Calu3 (cell line): ENCODE results near the gene HMX1. TPM values are rescaled to one million over a fixed set of nuclear protein-coding genes. Genes with fewer than 3 reads are reported as not detected.

Experiments
- BruUV-seq: library from RNA; stranded (reverse); fragments of 400-500 nt; replicated peaks from 2 replicates; lab custom pipeline; 2021; lab: Mats Ljungman, UMichigan
- CTCF ChIA-PET: fragments of 300-600 bp; sonication (Branson Sonifier 250); formaldehyde crosslinking; loops from one replicate; lab custom pipeline; 2022; ENCODE audit warnings: antibody characterized with exemption; lab: Charles Lee
- DNase-seq: peaks from one replicate; pipeline ENCODE4 v3.0.0; 2022
- H3K27ac Mint-ChIP-seq: one replicate; pipeline ENCODE4 v1.8.0; 2022; ENCODE audit warnings: mixed read lengths; ENCODE audit not compliant: unreplicated experiment
- H3K27me3 Mint-ChIP-seq: one replicate; pipeline ENCODE4 v1.8.0; 2022; ENCODE audit warnings: mixed read lengths; ENCODE audit not compliant: unreplicated experiment
- H3K36me3 Mint-ChIP-seq: one replicate; pipeline ENCODE4 v1.8.0; 2022; ENCODE audit warnings: mild to moderate bottlenecking, moderate library complexity, mixed read lengths; ENCODE audit not compliant: insufficient read depth, unreplicated experiment
- H3K4me1 Mint-ChIP-seq: one replicate; pipeline ENCODE4 v1.8.0; 2022; ENCODE audit warnings: mild to moderate bottlenecking, low read depth, mixed read lengths; ENCODE audit not compliant: unreplicated experiment
- H3K4me3 Mint-ChIP-seq: one replicate; pipeline ENCODE4 v1.8.0; 2022; ENCODE audit warnings: mild to moderate bottlenecking, low read depth, moderate library complexity, mixed read lengths; ENCODE audit not compliant: unreplicated experiment
- H3K9me3 Mint-ChIP-seq: one replicate; pipeline ENCODE4 v1.8.0; 2022; ENCODE audit warnings: low read depth, mixed read lengths; ENCODE audit not compliant: unreplicated experiment
- CTCF ChIP-seq: fragments of 200-600 bp; IDR thresholded peaks from one replicate; pipeline ENCODE4 v1.8.0; 2022; ENCODE audit warnings: antibody characterized with exemption; ENCODE audit not compliant: unreplicated experiment
- intact Hi-C: fragments of 100-400 bp; cut with micrococcal nuclease; formaldehyde crosslinking; loops from one replicate; pipeline ENCODE4 v1.10.0; 2022; ENCODE audit not compliant: unreplicated experiment
- total RNA-seq: library from RNA; stranded (reverse); gene quantifications from 2 replicates; pipeline ENCODE4 v1.2.3, GENCODE V29; 2022

The HMX1 gene
- total RNA-seq, 1 experiment from 2014 or later, result not detected

DNA sequence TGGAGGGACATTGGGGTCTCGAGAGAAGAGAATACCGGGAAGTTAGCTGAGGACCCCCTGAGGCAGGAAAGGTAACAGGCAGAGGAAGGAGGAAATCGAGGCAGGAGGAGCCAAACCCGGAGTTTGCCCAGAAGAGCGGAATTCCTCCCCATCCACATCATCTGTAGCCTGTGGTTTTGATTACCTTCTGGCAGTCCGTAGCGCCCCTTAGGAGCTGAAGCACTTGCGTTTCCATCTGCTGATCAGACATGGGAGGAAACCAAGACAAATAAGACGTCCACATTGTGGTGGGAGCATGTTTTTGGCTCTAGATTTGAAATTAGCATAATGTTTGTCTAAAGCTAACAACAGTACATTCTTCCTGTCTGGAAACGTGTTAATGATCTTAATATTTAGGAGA, 26.8 kb upstream of the HMX1 start:
- H3K9me3 Mint-ChIP-seq, result no peaks in the 10 kb centered on the region
- intact Hi-C loops, result no loop called here
- H3K4me3 Mint-ChIP-seq, result no peak overlapping the region
- H3K27me3 Mint-ChIP-seq, result peaks cover 10% of the 10 kb centered on the region
- no TSS peak for BruUV-seq
- CTCF ChIA-PET, result no interaction called here
- no peaks in the 10 kb centered on the region for H3K36me3 Mint-ChIP-seq
- DNase-seq, result no peak
- TF ChIP-seq CTCF, result no peak
- H3K4me1 Mint-ChIP-seq, result no peaks in the 10 kb centered on the region
- H3K27ac Mint-ChIP-seq, result no peak overlapping the region

DNA sequence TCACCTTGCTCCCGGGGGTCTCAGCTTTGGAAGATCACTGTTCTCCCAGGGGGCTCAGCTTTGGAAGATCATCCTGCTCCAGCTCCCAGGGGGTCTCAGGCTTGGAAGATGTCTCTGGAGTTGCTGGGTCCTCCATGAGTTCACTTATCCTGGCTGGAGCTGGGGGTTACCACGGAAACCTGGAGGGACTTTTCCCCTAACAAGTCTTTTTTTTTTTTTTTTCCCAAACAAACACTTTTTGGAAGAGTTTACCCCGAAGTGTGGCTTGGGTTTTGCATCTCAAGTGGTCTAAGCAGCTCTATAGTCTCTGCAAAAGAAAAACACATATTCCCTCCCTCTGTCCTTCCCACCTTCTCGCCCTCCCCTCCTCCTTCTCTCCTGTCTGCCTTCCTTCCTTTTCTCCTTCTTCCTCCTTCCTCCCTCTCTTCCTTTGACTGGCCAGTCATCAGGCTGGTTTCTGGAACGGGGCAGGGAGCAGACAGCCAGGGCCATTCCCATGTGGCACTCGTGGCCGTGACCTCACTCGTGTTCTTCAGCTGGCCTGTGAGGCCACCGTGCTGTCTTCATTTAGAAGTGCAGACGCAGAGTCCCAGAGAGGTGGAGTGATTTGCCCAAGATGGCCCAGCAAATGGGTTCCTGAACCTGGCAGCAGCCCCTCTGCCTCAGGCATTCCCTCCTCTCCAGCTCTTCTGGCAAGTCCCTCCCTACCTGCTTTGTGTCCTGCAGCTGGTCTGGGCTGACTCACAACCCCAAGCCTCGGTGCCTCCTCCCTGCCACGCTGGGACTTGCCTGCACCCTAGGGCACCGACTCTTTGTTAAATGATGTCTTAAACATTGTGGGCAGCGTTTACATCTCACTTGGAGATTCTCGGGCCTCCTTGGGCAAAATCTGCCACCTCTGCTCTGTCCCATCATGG, 25.9 kb upstream of the HMX1 start:
- no peak for DNase-seq
- Mint-ChIP-seq H3K4me1 (no peaks in the 10 kb centered on the region), H3K27ac (no peak overlapping the region), H3K36me3 (no peaks in the 10 kb centered on the region), H3K4me3 (no peak overlapping the region), H3K9me3 (no peaks in the 10 kb centered on the region), H3K27me3 (peaks cover 10% of the 10 kb centered on the region)
- CTCF ChIA-PET, result no interaction called here
- intact Hi-C loops, result no loop called here
- TF ChIP-seq CTCF, result no peak
- no TSS peak for BruUV-seq

GRCh38 chr4:8896506-8896905, 24.9 kb upstream of the HMX1 start:
- TF ChIP-seq CTCF, result no peak
- peaks cover under 1% of the 10 kb centered on the region for H3K36me3 Mint-ChIP-seq
- BruUV-seq, result no TSS peak

DNA sequence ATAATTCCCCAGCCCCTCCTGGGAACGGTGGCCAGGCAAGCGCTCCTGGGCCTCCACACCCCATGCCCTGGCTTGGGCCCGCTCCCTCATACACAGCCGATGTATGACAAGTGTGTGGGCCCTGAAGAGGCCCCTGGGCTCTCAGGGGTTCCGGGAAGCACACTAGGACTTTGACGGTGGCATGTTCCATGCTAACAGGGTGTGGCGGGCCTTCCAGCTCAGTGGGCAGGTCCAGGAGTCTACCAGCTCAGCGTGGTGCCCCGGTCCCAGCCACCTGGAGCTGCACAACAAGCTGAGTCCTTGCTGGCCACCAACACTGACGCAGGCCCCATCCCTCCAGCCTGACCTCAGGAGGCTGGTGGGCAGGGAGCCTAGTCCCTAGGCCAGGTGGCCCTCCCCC, 24.4 kb upstream of the HMX1 start:
- no peak overlapping the region for H3K4me3 Mint-ChIP-seq
- no peak overlapping the region for H3K27ac Mint-ChIP-seq
- peaks cover 3% of the 10 kb centered on the region for H3K36me3 Mint-ChIP-seq
- peaks cover 10% of the 10 kb centered on the region for H3K27me3 Mint-ChIP-seq
- no TSS peak for BruUV-seq
- no peak for TF ChIP-seq CTCF
- DNase-seq, result no peak
- intact Hi-C loops, result no loop called here
- H3K4me1 Mint-ChIP-seq, result no peaks in the 10 kb centered on the region
- CTCF ChIA-PET, result no interaction called here
- H3K9me3 Mint-ChIP-seq, result no peaks in the 10 kb centered on the region

More at GRCh38 chr4:8896506-8896905, 24.9 kb upstream of the HMX1 start:
- no peak overlapping the region for H3K4me3 Mint-ChIP-seq
- H3K4me1 Mint-ChIP-seq, result no peaks in the 10 kb centered on the region
- intact Hi-C loops, result no loop called here
- no peak for DNase-seq
- CTCF ChIA-PET, result no interaction called here
- no peak overlapping the region for H3K27ac Mint-ChIP-seq
- no peaks in the 10 kb centered on the region for H3K9me3 Mint-ChIP-seq
- peaks cover 10% of the 10 kb centered on the region for H3K27me3 Mint-ChIP-seq
